HEK293T (cell line): ENCODE data around the gene FAM170B.

Experiments
- CTCF ChIA-PET: fragments of 350-600 bp; formaldehyde crosslinking; extraction: SDS; loops from one replicate; lab custom pipeline; 2021; ENCODE audit warnings: antibody characterized with exemption, inconsistent platforms; lab: Yijun Ruan, JAX
- POLR2A ChIA-PET: fragments of 350-600 bp; formaldehyde crosslinking; extraction: SDS; loops from one replicate; lab custom pipeline; 2020; ENCODE audit warnings: antibody characterized with exemption, inconsistent platforms; lab: Yijun Ruan, JAX
- DNase-seq: peaks from one replicate; pipeline ENCODE4 v3.0.0; 2012; ENCODE audit warnings: mixed read lengths; ENCODE audit errors: extremely low spot score
- ARNT ChIP-seq: fragments of 450-650 bp; IDR thresholded peaks from 2 replicates; pipeline ENCODE4 v1.6.1; 2017; ENCODE audit warnings: mild to moderate bottlenecking
- BHLHE40 ChIP-seq: fragments of 450-650 bp; IDR thresholded peaks from 2 replicates; pipeline ENCODE4 v1.6.1; 2016; ENCODE audit warnings: mild to moderate bottlenecking, moderate library complexity, borderline replicate concordance
- CTBP1 ChIP-seq: fragments of 450-650 bp; IDR thresholded peaks from 2 replicates; pipeline ENCODE4 v1.6.1; 2016; ENCODE audit warnings: borderline replicate concordance
- ELF4 ChIP-seq: fragments of 450-650 bp; IDR thresholded peaks from 2 replicates; pipeline ENCODE4 v1.6.1; 2017; ENCODE audit warnings: antibody characterized with exemption
- FOXA1 ChIP-seq: fragments of 450-650 bp; IDR thresholded peaks from 2 replicates; pipeline ENCODE4 v1.6.1; 2016; ENCODE audit warnings: mild to moderate bottlenecking
- FOXK2 ChIP-seq: fragments of 450-650 bp; IDR thresholded peaks from 2 replicates; pipeline ENCODE4 v1.6.1; 2016; ENCODE audit warnings: mild to moderate bottlenecking
- FOXM1 ChIP-seq: fragments of 450-650 bp; IDR thresholded peaks from 2 replicates; pipeline ENCODE4 v1.6.1; 2017; ENCODE audit warnings: mild to moderate bottlenecking, borderline replicate concordance
- HDGF ChIP-seq: fragments of 450-650 bp; IDR thresholded peaks from 2 replicates; pipeline ENCODE4 v1.6.1; 2017; ENCODE audit warnings: antibody characterized with exemption, borderline replicate concordance
- L3MBTL2 ChIP-seq: fragments of 450-650 bp; conservative IDR thresholded peaks from 2 replicates; pipeline ENCODE4 v1.6.1; 2016; ENCODE audit warnings: mild to moderate bottlenecking
- LEF1 ChIP-seq: fragments of 450-650 bp; IDR thresholded peaks from 2 replicates; pipeline ENCODE4 v1.6.1; 2017; ENCODE audit warnings: mild to moderate bottlenecking, borderline replicate concordance
- NFRKB ChIP-seq: fragments of 450-650 bp; IDR thresholded peaks from 2 replicates; pipeline ENCODE4 v1.6.1; 2016; ENCODE audit warnings: mild to moderate bottlenecking, moderate library complexity
- PKNOX1 ChIP-seq: fragments of 450-650 bp; IDR thresholded peaks from 2 replicates; pipeline ENCODE4 v1.6.1; 2016
- SP1 ChIP-seq: fragments of 450-650 bp; IDR thresholded peaks from 2 replicates; pipeline ENCODE4 v1.6.1; 2017
- SUZ12 ChIP-seq: fragments of 450-650 bp; IDR thresholded peaks from 2 replicates; pipeline ENCODE4 v1.6.1; 2016; ENCODE audit warnings: mild to moderate bottlenecking
- TARDBP ChIP-seq: fragments of 450-650 bp; IDR thresholded peaks from 2 replicates; pipeline ENCODE4 v1.6.1; 2016
- ZNF384 ChIP-seq: fragments of 450-650 bp; IDR thresholded peaks from 2 replicates; pipeline ENCODE4 v1.6.1; 2016

Gene FAM170B

GRCh38 chr10:49173853-49174252, 40.0 kb upstream of the FAM170B start:
- TF ChIP-seq HDGF (no peak), LEF1 (no peak)
- ChIA-PET POLR2A (no interaction called here), CTCF (interaction anchor here (0.6 to 3.0 kb wide), 2 partner anchors 9 to 24 kb away, joined by 3 to 9 read pairs; no protein-coding TSS in a partner anchor)
- DNase-seq: no peak

DNA sequence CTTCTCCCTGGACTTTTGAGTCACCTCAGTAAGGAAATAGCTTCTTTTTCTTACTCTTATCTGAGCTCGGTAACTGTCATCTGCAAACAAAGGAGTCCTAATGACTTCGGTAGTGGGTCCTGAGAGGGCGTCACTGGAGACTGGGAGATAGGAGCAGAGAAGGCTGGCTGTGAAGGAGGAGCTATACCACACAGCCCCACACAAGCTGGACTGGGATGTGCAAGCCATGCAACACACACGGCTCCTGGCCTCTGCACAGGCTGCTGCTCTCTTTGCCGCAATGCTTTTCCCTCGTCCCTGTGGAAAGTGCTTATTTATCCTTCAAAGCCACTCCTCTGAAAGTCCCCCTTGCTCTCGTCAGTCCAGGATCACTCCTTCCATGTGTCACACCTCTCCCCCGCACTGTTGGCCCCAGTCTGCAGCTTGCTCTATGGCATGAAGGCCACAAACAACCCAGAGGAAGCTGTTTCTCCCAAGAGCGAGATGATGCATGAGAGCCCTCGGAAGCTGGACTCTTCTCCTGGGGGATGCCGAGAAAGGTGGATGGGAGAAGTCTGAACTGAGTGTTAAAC, 39.5 kb upstream of the FAM170B start:
- TF ChIP-seq BHLHE40 (no peak), CTBP1 (no peak), FOXM1 (no peak)
- DNase-seq: no peak
- CTCF ChIA-PET: interaction anchor here (3.0 kb wide), 1 partner anchor 9 kb away, joined by 9 read pairs; no protein-coding TSS in a partner anchor
- POLR2A ChIA-PET: no interaction called here

DNA sequence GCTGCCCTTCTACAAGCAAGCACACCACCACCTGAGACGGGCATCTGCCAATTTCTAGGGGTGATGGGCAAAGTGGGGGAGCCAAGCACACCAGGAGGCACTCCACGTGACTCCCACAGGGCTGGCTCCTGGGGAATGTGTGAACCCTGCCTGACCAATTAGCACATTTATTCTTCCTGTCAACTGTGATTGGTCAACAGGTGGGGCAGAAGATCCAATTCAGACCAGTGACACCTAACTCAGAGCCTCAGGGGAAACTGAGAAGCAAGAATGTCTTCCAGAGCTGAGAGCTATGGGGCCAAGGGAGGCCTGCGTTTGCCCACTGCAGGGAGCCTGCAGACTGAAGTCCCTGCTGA, 38.9 kb upstream of the FAM170B start:
- POLR2A ChIA-PET: no interaction called here
- CTCF ChIA-PET: no interaction called here
- DNase-seq: no peak
- no peak for TF ChIP-seq TARDBP
- no peak for TF ChIP-seq FOXK2
- no peak for TF ChIP-seq NFRKB
- TF ChIP-seq BHLHE40: no peak
- TF ChIP-seq CTBP1: no peak
- TF ChIP-seq ELF4: no peak
- TF ChIP-seq ARNT: no peak
- TF ChIP-seq ZNF384: no peak
- no peak for TF ChIP-seq SUZ12
- TF ChIP-seq LEF1: no peak
- TF ChIP-seq FOXM1: no peak
- no peak for TF ChIP-seq L3MBTL2
- no peak for TF ChIP-seq PKNOX1
- no peak for TF ChIP-seq HDGF
- TF ChIP-seq SP1: no peak
- no peak for TF ChIP-seq FOXA1

DNA sequence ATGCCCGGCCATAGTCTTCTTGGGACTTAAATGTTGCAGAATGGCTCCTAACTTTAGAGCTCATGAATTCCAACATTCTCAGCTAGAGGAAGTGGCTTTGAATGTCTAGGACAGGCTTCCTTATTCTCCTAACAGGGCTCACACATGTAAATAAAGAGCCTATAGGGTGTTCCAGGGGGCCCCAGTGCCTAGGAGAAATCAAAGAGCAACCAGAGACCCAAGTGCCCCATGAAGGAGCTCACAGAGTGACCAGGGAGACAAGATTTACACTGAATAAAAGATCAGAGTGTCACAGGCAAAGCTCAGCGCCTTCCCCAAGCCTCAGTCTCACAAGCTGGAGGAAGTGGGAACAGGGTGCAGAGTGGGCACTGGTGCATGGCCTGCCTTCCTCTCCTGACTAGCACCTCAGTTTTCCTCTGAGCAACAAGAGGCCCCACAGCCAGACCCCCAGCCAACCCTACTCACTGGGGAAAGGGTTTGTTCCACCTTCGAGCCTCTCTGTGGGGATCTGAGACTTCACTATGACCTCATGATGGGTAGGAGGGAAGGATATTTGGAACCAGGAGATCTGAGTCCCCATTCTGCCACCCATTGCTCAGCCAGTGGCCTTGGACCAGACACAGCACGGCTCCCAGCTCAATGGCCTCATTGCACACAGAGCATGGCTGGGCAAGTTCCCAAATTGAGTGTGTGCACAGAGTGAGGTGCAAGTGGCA, 38.4 kb upstream of the FAM170B start:
- no peak for DNase-seq
- POLR2A ChIA-PET: no interaction called here
- CTCF ChIA-PET: no interaction called here
- no peak for TF ChIP-seq FOXK2
- TF ChIP-seq LEF1: no peak
- no peak for TF ChIP-seq HDGF
- no peak for TF ChIP-seq ELF4
- no peak for TF ChIP-seq SUZ12
- no peak for TF ChIP-seq NFRKB
- TF ChIP-seq L3MBTL2: no peak
- TF ChIP-seq BHLHE40: no peak
- TF ChIP-seq CTBP1: no peak
- no peak for TF ChIP-seq TARDBP
- TF ChIP-seq PKNOX1: no peak
- no peak for TF ChIP-seq FOXA1
- TF ChIP-seq ARNT: no peak
- TF ChIP-seq SP1: no peak

- no peak for TF ChIP-seq ELF4
- no peak for TF ChIP-seq CTBP1
- no peak for TF ChIP-seq L3MBTL2
- TF ChIP-seq BHLHE40: no peak
- TF ChIP-seq LEF1: no peak
- no peak for TF ChIP-seq SUZ12
- TF ChIP-seq SP1: no peak
- TF ChIP-seq PKNOX1: no peak
- no peak for TF ChIP-seq FOXM1
- no peak for TF ChIP-seq FOXA1
- no peak for TF ChIP-seq ZNF384
- TF ChIP-seq ARNT: no peak
- no peak for TF ChIP-seq NFRKB
- ChIA-PET CTCF (no interaction called here), POLR2A (no interaction called here)
- DNase-seq: no peak
Observed at GRCh38 chr10:49171326-49172060, 37.7 kb upstream of the FAM170B start.
